Glutamatergic neuron (in vitro differentiated cells): Measurements from ENCODE around the gene INPPL1. TPM values are rescaled to one million over a fixed set of nuclear protein-coding genes. Genes with fewer than 3 reads are reported as not detected.

Experiments
- DNase-seq: peaks from one replicate; pipeline ENCODE4 v3.0.0; 2022
- H3K27ac Mint-ChIP-seq: one replicate; pipeline ENCODE4 v1.8.0; 2020; ENCODE audit warnings: mild to moderate bottlenecking, mixed read lengths, inconsistent platforms; ENCODE audit not compliant: unreplicated experiment
- H3K27me3 Mint-ChIP-seq: one replicate; pipeline ENCODE4 v1.8.0; 2020; ENCODE audit warnings: mild to moderate bottlenecking, moderate library complexity, mixed read lengths, inconsistent platforms; ENCODE audit not compliant: unreplicated experiment
- H3K36me3 Mint-ChIP-seq: one replicate; pipeline ENCODE4 v1.8.0; 2020; ENCODE audit warnings: mild to moderate bottlenecking, mixed read lengths, inconsistent platforms; ENCODE audit not compliant: unreplicated experiment
- H3K4me1 Mint-ChIP-seq: one replicate; pipeline ENCODE4 v1.8.0; 2020; ENCODE audit warnings: mild to moderate bottlenecking, low read depth, mixed read lengths, inconsistent platforms; ENCODE audit not compliant: unreplicated experiment
- H3K4me3 Mint-ChIP-seq: one replicate; pipeline ENCODE4 v1.8.0; 2020; ENCODE audit warnings: mild to moderate bottlenecking, mixed read lengths, inconsistent platforms; ENCODE audit not compliant: unreplicated experiment
- H3K9me3 Mint-ChIP-seq: one replicate; pipeline ENCODE4 v1.8.0; 2020; ENCODE audit warnings: mild to moderate bottlenecking, moderate library complexity, mixed read lengths, inconsistent platforms; ENCODE audit not compliant: unreplicated experiment
- total RNA-seq: library from RNA; stranded (reverse); fragmentation: NEBNext Ultra II Directional; extraction: Animal tissue kit (Norgen Biotek cat#: 25700); gene quantifications from one replicate; pipeline ENCODE4 v1.2.1, GENCODE V29; 2021; ENCODE audit not compliant: unreplicated experiment
- TF ChIP-seq, protein P1 (sequence below): fragments of 200-600 bp; sonication (generic); IDR thresholded peaks from one replicate; pipeline ENCODE4 v1.5.0; 2021; ENCODE audit not compliant: partially characterized antibody, unreplicated experiment

Gene INPPL1
- total RNA-seq, 1 donor from 2014 or later, result 62.8 TPM

DNA sequence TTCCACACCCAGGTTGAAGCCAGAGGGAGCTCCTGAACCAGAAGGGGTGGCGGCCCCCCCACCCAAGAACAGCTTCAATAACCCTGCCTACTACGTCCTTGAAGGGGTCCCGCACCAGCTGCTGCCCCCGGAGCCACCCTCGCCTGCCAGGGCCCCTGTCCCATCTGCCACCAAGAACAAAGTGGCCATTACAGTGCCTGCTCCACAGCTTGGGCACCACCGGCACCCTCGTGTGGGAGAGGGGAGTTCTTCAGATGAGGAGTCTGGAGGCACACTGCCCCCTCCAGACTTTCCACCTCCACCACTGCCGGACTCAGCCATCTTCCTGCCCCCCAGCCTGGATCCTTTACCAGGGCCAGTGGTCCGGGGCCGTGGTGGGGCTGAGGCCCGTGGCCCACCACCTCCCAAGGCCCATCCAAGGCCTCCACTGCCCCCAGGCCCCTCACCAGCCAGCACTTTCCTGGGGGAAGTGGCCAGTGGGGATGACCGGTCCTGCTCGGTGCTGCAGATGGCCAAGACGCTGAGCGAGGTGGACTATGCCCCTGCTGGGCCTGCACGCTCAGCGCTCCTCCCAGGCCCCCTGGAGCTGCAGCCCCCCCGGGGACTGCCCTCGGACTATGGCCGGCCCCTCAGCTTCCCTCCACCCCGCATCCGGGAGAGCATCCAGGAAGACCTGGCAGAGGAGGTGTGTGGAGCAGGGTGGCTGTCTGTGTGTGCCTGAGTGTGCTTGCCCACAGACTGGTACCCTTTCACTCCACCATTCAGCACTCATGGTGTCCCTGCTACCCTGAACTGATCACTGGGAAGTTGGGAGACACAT, 12.8 kb downstream of the INPPL1 start:
- peaks cover 21% of the 10 kb centered on the region for H3K27me3 Mint-ChIP-seq
- DNase-seq, result no peak
- H3K9me3 Mint-ChIP-seq, result peaks cover 2% of the 10 kb centered on the region
- peaks cover 4% of the 10 kb centered on the region for H3K4me1 Mint-ChIP-seq
- H3K27ac Mint-ChIP-seq, result no peak overlapping the region
- TF ChIP-seq, protein P1, sequence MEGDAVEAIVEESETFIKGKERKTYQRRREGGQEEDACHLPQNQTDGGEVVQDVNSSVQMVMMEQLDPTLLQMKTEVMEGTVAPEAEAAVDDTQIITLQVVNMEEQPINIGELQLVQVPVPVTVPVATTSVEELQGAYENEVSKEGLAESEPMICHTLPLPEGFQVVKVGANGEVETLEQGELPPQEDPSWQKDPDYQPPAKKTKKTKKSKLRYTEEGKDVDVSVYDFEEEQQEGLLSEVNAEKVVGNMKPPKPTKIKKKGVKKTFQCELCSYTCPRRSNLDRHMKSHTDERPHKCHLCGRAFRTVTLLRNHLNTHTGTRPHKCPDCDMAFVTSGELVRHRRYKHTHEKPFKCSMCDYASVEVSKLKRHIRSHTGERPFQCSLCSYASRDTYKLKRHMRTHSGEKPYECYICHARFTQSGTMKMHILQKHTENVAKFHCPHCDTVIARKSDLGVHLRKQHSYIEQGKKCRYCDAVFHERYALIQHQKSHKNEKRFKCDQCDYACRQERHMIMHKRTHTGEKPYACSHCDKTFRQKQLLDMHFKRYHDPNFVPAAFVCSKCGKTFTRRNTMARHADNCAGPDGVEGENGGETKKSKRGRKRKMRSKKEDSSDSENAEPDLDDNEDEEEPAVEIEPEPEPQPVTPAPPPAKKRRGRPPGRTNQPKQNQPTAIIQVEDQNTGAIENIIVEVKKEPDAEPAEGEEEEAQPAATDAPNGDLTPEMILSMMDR, result no peak
- no peak overlapping the region for H3K4me3 Mint-ChIP-seq
- H3K36me3 Mint-ChIP-seq, result no peaks in the 10 kb centered on the region

DNA sequence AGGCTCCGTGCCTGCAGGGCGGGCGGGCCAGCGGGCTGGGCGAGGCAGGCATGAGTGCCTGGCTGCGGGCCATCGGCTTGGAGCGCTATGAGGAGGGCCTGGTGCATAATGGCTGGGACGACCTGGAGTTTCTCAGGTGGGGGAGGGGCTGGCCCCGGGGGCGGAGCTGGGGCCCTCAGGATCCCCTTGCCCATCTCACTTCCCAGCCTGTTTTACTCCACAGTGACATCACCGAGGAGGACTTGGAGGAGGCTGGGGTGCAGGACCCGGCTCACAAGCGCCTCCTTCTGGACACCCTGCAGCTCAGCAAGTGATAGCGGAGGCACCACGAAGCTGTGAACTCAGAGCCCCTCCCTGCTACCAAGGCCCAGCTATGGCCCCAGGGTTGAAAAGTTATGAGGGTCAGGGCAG, 13.5 kb downstream of the INPPL1 start:
- H3K4me1 Mint-ChIP-seq, result peaks cover 4% of the 10 kb centered on the region
- no peak overlapping the region for H3K4me3 Mint-ChIP-seq
- no peak overlapping the region for H3K27ac Mint-ChIP-seq
- DNase-seq, result peak; percentile 83
- H3K27me3 Mint-ChIP-seq, result peaks cover 27% of the 10 kb centered on the region
- TF ChIP-seq, protein P1, result peak; percentile 82
- H3K36me3 Mint-ChIP-seq, result no peaks in the 10 kb centered on the region
- H3K9me3 Mint-ChIP-seq, result peaks cover 2% of the 10 kb centered on the region

DNA sequence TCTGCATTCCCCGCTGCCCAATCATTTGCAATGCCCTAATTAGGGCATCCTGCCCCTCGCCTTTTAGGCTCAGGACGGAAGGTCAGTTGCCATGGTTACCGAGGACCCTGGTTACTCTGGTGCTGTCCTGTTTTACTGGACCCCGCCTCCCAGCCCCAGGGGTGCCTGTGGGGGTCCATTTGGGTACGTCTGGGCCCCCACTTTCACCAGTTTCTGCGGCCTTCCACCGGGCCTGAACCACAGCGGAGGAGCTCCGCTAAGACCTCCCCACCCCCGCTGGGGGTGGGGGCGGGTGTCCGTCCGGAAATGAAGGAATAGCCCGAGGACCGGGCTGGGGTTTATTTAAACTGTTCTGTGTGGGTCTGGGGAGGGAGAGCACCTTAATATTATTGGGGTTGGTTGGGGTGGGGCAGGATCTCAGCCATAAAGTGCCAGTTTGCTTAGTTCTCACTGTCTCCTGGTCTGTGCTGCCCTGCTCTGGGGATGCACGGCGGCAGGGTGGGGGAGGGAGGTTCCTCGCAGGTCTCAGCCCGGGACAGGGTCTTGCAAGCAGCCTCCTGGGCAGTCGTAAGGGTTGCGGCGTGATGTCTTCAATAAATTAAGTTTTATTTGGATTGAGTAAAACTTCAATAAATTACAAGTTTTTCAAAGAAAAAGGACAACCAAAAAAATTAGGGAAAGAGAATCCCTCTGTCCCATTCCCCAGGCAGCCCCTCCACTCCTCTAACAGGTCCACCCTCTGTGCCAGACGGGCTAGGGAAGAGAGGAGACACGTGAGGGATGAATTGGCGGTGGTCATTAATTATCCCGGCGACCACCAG, 14.1 kb downstream of the INPPL1 start:
- Mint-ChIP-seq H3K4me1 (peaks cover 4% of the 10 kb centered on the region), H3K27me3 (peaks cover 32% of the 10 kb centered on the region), H3K27ac (no peak overlapping the region)

DNA sequence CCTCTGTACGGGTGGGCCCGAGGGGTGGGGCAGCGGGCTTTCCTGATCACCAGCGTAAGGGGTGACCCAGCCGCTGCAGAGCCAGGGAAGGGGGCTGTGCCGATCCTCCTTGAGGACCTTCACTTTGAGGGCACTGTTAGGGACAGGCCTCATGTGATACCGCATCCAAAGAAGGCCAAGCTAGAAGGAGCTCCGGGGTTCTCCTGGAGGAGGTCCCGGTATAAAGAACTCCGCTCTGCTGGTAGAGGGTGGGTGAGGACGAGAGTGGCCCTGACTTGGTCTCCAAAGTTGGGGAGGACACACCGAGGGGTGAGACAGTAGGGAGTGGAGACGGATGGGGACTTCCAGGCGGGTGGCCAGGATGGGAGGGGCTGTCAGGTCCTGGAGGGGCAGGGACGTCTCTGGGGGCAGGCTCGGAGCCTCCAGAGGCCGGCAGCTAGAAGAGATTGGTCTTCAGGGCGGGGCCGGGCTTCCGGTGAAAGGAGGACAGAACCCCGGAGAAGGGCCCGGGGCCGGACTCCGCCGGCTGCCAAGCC, 14.8 kb downstream of the INPPL1 start:
- Mint-ChIP-seq H3K4me3 (peak overlapping the region; percentile 86), H3K36me3 (no peaks in the 10 kb centered on the region), H3K4me1 (peaks cover 4% of the 10 kb centered on the region), H3K9me3 (no peaks in the 10 kb centered on the region), H3K27ac (no peak overlapping the region), H3K27me3 (peaks cover 32% of the 10 kb centered on the region)
- TF ChIP-seq, protein P1, result no peak
- DNase-seq, result peak; percentile 31

More for the DNA sequence above, 14.1 kb downstream of the INPPL1 start:
- no peak for DNase-seq
- TF ChIP-seq, protein P1, result peak; percentile 46
- Mint-ChIP-seq H3K36me3 (no peaks in the 10 kb centered on the region), H3K4me3 (peak overlapping the region; percentile 67), H3K9me3 (no peaks in the 10 kb centered on the region)
